ENCODE data around the gene SP100. TPM values are rescaled to one million over a fixed set of nuclear protein-coding genes. Genes with fewer than 3 reads are reported as not detected.
"Not testable (repeated sequence)": the region's sequence is repeated elsewhere in the genome, so short reads cannot be mapped to it uniquely, and the experiment has no call there.

Gene SP100
- total and polyA plus RNA-seq, 9 donors = 63.1 to 89.6 (median 75.0) TPM

GRCh38 chr2:230394301-230394700, 21.7 kb upstream of the SP100 start:
- no peaks in the 10 kb centered on the region for H3K36me3 ChIP-seq

GRCh38 chr2:230398698-230399097, 17.3 kb upstream of the SP100 start:
- H3K27ac ChIP-seq; DNase-seq; H3K9me3 ChIP-seq; H3K4me1 ChIP-seq (ENCODE audit: insufficient read depth); intact Hi-C loops (cut with DNase I); H3K4me3 ChIP-seq; H3K36me3 ChIP-seq; H3K27me3 ChIP-seq: not testable (repeated sequence)
- 91 to 95% (median 92%) methylated on average over 6 of the region's 6 CpGs for WGBS, 3 donors

More at GRCh38 chr2:230394301-230394700, 21.7 kb upstream of the SP100 start:
- intact Hi-C loops (cut with DNase I) = no loop called here
- Histone ChIP-seq H3K27ac (no peak overlapping the region), H3K9me3 (peaks cover 0 to 4% of the 10 kb centered on the region in 2 donors), H3K4me3 (no peak overlapping the region), H3K27me3 (no peaks in the 10 kb centered on the region), H3K4me1 (ENCODE audit: insufficient read depth) (no peaks in the 10 kb centered on the region)
- WGBS, 3 donors = 87 to 92% (median 88%) methylated on average over 2 of the region's 2 CpGs
- no peak for DNase-seq
- no peak for TF ChIP-seq POLR2A (IDR thresholded peaks at IDR 0.05)
- no peak for TF ChIP-seq CTCF (IDR thresholded peaks at IDR 0.05)
- no peak for TF ChIP-seq EP300 (IDR thresholded peaks at IDR 0.05)

- no peak for DNase-seq
- Histone ChIP-seq H3K4me3 (no peak overlapping the region), H3K27ac (no peak overlapping the region), H3K36me3 (no peaks in the 10 kb centered on the region), H3K9me3 (peaks cover 0 to 4% of the 10 kb centered on the region in 2 donors), H3K27me3 (no peaks in the 10 kb centered on the region), H3K4me1 (ENCODE audit: insufficient read depth) (no peaks in the 10 kb centered on the region)
- TF ChIP-seq CTCF (IDR thresholded peaks at IDR 0.05) = no peak
- TF ChIP-seq EP300 (IDR thresholded peaks at IDR 0.05) = no peak
- no peak for TF ChIP-seq POLR2A (IDR thresholded peaks at IDR 0.05)
- intact Hi-C loops (cut with DNase I) = no loop called here
- 93 to 96% (median 94%) methylated on average over 7 of the region's 7 CpGs for WGBS, 3 donors
Observed at GRCh38 chr2:230400041-230400440, 16.0 kb upstream of the SP100 start.

GRCh38 chr2:230400454-230400853, 15.5 kb upstream of the SP100 start:
- H3K27ac ChIP-seq = no peak overlapping the region
- TF ChIP-seq CTCF (IDR thresholded peaks at IDR 0.05) (no peak), POLR2A (IDR thresholded peaks at IDR 0.05) (no peak), EP300 (IDR thresholded peaks at IDR 0.05) (no peak)

GRCh38 chr2:230401026-230401425, 15.0 kb upstream of the SP100 start:
- H3K36me3 ChIP-seq; H3K27ac ChIP-seq; H3K9me3 ChIP-seq; H3K27me3 ChIP-seq; H3K4me1 ChIP-seq (ENCODE audit: insufficient read depth); DNase-seq; intact Hi-C loops (cut with DNase I); H3K4me3 ChIP-seq: not testable (repeated sequence)
- WGBS, 3 donors = 89 to 100% (median 91%) methylated on average over 2 to 4 of the region's 6 CpGs

More at GRCh38 chr2:230400454-230400853, 15.5 kb upstream of the SP100 start:
- no peaks in the 10 kb centered on the region for H3K27me3 ChIP-seq
- DNase-seq = no peak
- intact Hi-C loops (cut with DNase I) = no loop called here
- peaks cover 0 to 4% of the 10 kb centered on the region in 2 donors for H3K9me3 ChIP-seq
- no peaks in the 10 kb centered on the region for H3K36me3 ChIP-seq
- no peak overlapping the region for H3K4me3 ChIP-seq
- H3K4me1 ChIP-seq (ENCODE audit: insufficient read depth) = no peaks in the 10 kb centered on the region
- 82 to 87% (median 85%) methylated on average over 5 of the region's 5 CpGs for WGBS, 3 donors
